T47D (cell line): ENCODE results near the gene IQCM.
A peak's percentile ranks its signal among the peaks of the same experiment; 100 is the strongest.
"Not testable (repeated sequence)": the region's sequence is repeated elsewhere in the genome, so short reads cannot be mapped to it uniquely, and the experiment has no call there.

ENCODE experiments used
- DNase-seq, 2 experiments: peaks; one replicate each; pipeline versions ENCODE4 v3.0.0 to v3.0.0-alpha.2; 2011 to 2012; ENCODE audit warnings: low read depth in 1 of 2, low spot score in 1 of 2
- JUND ChIP-seq: IDR thresholded peaks from 2 replicates; pipeline ENCODE4 v1.6.1; 2012; ENCODE audit warnings: low read depth
- in situ Hi-C: cut with HindIII; loops from 2 replicates; pipeline ENCODE4 v1.10.0; 2016; ENCODE audit warnings: low sequenced_read_pairs, low pct_unique_long_range_greater_than_20kb

The IQCM gene

DNA sequence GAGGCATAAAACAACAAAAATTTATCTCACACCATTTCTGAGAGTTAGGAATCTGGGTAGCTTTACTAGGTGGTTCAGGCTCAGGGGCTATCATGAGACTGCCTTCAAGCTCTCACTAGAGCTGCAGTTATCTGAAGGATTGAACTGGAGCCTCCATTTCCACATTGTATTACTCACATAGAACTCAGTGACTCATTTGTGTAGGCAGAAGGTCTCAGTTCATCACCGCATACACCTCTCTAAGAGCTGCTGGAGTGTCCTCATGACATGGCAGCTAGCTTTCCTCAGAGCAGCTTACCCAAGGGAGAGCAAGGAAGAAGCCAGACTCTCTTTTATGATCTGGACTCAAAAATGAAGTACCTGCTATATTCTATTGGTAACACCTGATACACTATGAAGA lies 389.2 kb downstream of the IQCM start:
- no peak for TF ChIP-seq JUND
- no peak for DNase-seq
- in situ Hi-C loops: no loop called here

DNA sequence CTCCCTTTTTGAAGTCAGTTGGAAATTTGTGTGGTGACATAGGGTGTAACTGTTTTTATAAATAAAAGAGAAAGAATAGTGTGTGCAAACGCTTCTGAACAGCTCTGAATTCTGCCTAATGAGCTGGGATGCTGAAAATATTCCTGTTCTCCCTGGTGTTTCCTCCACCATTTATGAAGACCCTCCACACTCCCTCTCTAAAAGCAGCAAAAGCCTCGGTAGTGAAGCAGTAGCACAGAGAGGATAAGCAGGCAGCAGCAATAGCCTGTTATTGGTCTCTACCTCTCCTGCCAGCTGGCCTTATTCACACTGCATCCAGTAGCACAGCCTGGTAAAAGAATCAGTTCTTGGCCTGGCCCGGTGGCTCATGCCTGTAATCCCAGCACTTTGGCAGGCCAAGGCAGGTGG lies 406.1 kb downstream of the IQCM start:
- in situ Hi-C loops: no loop called here
- TF ChIP-seq JUND: no peak
- DNase-seq: no peak

DNA sequence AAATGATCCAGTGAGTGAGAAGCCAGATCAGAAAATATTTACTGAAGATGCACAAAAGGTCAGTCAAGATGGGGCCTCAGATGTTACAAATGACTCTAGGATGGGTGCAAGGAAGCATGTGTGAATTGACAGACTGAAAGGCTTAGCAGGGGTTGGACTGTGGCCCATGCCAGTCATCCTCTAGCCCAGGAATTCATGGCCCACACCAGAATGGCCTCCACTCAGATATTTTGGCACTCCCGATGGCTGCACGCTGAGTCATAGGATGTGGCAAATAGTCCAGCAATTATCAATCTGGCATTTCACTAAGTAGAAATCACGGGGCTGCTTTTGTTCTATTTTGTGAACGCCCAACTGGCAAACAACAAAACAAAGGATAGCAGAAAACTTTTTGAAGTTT lies 406.5 kb downstream of the IQCM start:
- DNase-seq: no peak
- in situ Hi-C loops: no loop called here
- no peak for TF ChIP-seq JUND

DNA sequence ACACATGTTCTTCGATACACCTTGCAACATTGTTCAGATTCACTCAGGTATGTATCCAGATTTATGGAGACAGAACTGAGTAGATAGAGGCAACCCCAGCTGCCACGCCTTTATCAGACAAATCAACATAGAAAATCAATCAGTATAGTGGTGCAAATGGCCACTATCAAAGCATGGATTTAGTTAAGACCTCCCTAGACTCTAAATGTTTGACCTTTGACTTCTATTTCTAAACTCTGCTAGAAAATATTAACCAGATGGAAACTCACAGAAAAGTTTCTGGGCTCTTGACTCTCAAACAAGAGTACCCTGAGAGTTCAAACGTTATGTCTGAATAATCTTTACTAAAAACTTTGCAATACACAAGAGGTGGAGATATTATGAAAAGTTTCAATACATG lies 411.5 kb downstream of the IQCM start:
- in situ Hi-C loops: no loop called here
- DNase-seq: no peak
- TF ChIP-seq JUND: no peak

DNA sequence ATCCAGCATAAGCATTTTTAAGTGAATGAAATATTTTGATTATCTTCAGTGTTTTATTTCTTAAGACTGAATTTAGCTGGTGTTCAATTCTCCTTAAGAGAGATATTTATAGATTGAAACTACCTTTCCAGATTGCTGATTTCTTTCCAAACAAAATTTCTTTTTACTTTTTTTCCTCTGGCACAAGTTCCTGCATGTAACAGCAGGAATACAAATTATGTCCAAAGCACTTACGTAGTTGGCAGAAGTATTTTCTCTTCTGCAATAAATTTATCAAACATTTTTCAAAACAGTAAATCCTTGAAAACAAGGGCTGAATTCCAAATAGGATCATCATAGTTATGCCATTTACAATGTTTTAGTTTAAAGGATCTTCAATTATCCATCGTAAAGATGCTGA lies 412.6 kb downstream of the IQCM start:
- in situ Hi-C loops: no loop called here
- no peak for TF ChIP-seq JUND
- DNase-seq: no peak

DNA sequence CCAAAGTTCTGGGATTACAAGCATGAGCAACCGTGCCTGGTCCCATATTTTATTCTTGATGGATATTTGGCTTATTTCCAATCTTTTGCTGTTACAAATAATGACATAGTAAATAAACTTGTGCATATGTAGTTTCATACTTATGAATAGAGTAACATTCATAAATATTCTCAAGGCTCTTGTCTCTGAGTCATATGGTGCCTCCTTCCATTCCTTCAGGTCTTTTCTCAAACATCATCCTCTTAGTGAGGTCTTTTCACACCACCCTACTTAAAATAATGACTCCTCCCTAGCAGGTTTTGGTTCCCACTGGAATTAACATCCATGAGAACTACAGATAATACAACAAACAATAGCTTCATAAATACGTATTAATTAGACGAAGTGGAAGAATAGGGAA lies 416.6 kb downstream of the IQCM start:
- in situ Hi-C loops: no loop called here
- no peak for DNase-seq
- no peak for TF ChIP-seq JUND

DNA sequence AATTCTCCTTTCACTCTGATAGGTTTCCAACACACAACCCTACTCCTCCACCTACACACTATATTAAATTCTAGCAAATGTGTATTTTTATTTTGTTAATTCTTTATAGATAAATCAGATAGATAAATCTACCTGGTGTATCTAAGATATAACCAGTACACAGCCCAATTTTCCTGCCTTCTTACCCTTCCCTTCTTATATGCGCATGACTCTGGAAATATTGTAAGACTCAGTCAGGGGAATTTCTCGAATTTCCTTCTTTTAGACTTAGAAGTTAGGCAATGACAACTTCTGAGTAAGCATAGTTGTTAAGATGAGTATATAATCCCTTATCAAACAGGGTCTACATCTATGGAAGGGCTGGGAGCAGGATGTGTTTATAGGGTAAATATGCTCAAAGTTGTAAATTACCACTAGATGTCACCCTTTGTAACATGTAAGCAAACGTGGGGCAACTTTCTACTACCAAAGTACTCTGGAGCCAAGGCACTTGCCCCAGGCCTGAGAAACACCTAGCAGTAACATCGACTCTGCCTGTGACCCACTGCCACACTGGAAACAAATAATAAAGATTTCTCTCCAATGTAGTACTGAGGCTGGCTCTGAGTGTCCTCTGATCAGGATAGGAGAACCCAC lies 444.7 kb downstream of the IQCM start:
- in situ Hi-C loops: no loop called here
- peak; percentile 40 to 76 for DNase-seq
- TF ChIP-seq JUND: no peak

DNA sequence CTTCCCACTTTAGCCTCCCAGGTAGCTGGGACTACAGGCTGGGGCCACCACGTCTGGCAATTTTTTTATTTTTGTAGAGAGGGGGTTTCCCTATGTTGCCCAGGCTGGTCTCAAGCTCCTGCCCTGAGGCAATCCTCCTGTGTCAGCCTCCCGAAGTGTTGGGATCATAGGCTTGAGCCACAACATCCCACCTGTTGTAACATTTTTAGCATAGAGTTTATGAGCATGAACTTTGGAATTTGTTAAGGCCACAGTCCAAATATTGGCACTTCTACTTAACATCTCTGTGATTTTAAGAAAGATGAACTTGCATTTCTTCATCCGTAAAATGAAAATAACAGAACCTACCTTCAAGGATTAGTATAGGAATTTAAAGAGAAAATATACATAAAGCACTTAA lies 445.6 kb downstream of the IQCM start:
- in situ Hi-C loops: no loop called here
- DNase-seq: no peak
- no peak for TF ChIP-seq JUND

DNA sequence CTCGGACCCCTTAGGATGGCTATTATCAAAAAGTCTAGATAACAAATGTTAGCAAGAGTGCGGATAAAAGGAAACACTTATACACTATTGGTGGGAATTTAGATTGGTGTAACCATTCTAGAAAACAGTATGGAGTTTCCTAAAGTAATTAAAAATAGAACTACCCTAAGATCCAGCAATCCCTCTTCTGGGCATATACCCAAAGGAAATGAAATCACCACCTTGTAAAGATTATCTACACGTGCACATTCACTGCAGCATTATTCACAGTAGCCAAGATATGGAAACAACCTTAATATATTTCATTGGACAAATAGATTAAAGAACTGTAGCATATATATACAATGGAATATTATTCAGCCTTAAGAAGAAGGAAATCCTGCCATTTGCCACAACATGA lies 462.4 kb downstream of the IQCM start:
- TF ChIP-seq JUND: no peak
- DNase-seq: no peak
- in situ Hi-C loops: no loop called here

DNA sequence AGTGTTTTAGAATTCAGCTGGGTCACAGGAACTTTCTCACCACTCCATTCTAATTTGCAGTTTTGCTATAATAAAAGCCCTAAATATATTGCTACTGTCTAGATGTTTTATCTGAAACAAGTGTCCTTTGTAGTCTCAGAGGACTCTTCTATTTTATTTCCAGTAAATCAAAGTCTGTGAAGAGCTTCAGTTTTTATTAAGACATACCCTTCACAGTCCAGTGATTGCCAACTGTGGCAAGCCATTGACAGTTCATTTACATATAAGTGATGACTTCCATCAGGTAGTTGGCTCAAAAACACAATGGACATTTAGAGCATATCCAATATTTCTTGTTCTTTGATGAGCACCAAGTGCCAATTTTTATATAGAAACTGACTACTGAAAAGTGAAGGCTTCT lies 466.1 kb downstream of the IQCM start:
- DNase-seq: no peak
- TF ChIP-seq JUND: no peak
- in situ Hi-C loops: no loop called here

DNA sequence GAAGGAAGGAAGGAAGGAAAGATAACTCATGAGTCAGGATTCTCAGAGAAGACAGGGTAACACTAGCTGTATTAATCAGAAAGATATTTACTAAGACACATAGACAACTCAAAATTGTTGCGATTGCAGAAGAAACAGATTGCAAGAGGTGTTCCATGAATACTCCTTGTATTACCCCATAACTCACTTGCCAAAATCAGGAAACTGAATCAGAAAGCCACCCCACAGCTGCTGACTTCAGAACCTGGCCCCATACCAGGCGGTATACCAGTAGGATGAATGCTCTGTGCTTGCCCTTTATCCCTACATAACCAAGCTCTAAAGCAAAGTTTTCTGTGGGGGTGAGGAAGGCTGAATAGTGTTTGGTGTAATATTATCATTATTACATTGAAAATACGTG lies 468.5 kb downstream of the IQCM start:
- in situ Hi-C loops: no loop called here
- no peak for TF ChIP-seq JUND
- DNase-seq: no peak

DNA sequence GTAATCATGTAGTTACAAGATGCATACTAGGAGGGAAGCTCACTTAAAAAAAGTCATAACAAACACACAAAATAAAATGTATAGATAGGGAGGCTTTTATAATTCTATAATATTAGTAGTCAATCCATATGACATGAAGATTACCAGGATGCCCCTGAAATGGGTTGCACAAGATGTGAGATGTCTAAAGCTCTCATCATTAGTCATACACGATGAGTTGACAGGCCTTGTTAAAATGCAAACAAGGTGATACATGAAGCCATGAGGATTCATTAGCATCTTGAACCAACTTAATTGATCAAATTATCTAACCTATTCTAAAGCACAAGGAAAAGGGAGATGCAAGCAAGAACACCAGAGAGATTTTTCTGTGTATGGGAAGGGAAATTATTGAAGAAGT lies 470.2 kb downstream of the IQCM start:
- in situ Hi-C loops: no loop called here
- no peak for TF ChIP-seq JUND
- no peak for DNase-seq

DNA sequence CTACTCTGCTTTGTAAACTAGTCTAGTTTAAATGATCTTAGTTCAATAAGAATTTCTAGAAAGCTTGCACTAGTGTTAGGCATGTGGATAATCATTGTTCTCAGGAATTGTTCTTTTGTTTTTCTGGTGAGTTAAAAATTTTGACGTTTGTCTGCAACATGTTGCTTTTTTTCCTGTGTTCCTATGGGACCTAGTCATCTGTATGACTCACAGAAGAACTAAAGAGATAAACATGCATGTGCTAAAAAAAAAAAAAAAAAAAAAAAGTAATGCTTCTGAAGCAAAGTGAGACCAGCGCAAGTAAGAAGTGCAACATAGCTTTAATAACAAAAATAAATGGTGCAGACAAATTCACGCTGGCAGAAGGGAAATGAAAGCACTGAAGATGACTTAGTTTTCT lies 471.2 kb downstream of the IQCM start:
- in situ Hi-C loops: no loop called here
- no peak for DNase-seq
- no peak for TF ChIP-seq JUND

DNA sequence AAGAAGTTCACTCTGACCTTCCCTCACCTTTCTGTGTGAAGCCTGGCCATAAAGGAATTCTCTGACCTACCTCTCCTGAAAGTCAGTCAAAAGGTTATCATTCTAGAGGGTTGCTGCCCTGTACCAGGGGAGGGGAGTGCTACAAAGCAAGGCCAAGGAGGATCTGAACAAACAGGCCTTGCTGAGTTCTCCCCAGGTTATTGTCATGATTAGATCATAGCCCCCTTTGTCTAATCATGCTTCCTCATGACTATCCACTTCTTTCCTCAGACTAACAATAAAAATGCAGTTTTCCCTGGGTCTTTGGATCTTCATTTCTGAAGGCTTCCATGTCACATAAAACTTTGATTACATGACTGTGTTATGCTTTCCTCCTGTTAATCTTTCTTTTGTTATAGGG lies 472.0 kb downstream of the IQCM start:
- in situ Hi-C loops: no loop called here
- no peak for TF ChIP-seq JUND
- no peak for DNase-seq

DNA sequence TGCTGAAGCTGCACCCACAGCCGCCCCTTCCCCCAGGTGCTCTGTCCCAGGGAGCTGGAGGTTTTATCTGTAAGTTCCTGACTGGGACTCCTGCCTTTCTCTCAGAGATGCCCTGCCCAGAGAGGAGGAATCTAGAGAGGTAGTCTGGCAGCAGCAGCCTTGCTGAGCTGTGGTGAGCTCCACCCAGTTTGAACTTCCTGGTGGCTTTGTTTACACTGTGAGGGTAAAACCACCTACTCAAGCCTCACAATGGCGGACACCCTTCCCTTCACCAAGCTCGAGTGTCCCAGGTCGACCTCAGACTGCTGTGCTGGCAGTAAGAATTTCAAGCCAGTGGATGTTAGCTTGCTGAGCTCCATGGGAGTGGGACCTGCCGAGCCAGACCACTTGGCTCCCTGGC lies 474.5 kb downstream of the IQCM start:
- in situ Hi-C loops, DNase-seq: not testable (repeated sequence)
